HepG2 (cell line): Measurements from ENCODE around the gene MACROD2. TPM values are rescaled to one million over a fixed set of nuclear protein-coding genes. Genes with fewer than 3 reads are reported as not detected.

Experiments
- ATAC-seq: fragments of 200-7000 bp; cut with Tn5 transposase; 3 replicates; pipeline ENCODE4 v1.9.1; 2020; ENCODE audit warnings: mild to moderate bottlenecking, moderate library complexity
- BruUV-seq: library from RNA; stranded (reverse); fragments of 400-500 nt; replicated peaks from 2 replicates; lab custom pipeline; 2021; lab: Mats Ljungman, UMichigan
- CTCF ChIA-PET: fragments of 300-600 bp; formaldehyde crosslinking; extraction: SDS; loops from one replicate; lab custom pipeline; 2021; ENCODE audit warnings: low total read pairs, inconsistent platforms, low intra/inter-chr PET ratio; lab: Yijun Ruan, JAX
- POLR2A ChIA-PET: fragments of 350-600 bp; sonication (Branson Sonifier 250); formaldehyde crosslinking; loops from one replicate; lab custom pipeline; 2020; ENCODE audit warnings: antibody characterized with exemption, inconsistent platforms; lab: Yijun Ruan, JAX
- DNase-seq: peaks from one replicate; pipeline ENCODE4 v3.0.0-alpha.2; 2015; ENCODE audit warnings: low spot score
- FAIRE-seq: peaks from 3 replicates; lab custom pipeline; 2011; peaks lifted over from hg19 to GRCh38; lab: Jason Lieb, UNC
- H2AFZ ChIP-seq: one replicate; pipeline ENCODE4 v1.6.1; 2011; ENCODE audit warnings: low read length, inconsistent platforms
- H3K27ac ChIP-seq: fragments of 300-600 bp; 3 replicates; pipeline ENCODE4 v1.8.0; 2011; ENCODE audit warnings: mixed run types, mild to moderate bottlenecking, mixed read lengths, low read length, inconsistent platforms; ENCODE audit not compliant: insufficient read depth; ENCODE audit errors: extremely low read length
- H3K27me3 ChIP-seq, 2 experiments: fragments of 200-600 bp in 1 of 2; 2 replicates in 1 of 2; 3 replicates in 1 of 2; pipeline versions ENCODE4 v1.6.0 to v1.8.0; 2011; ENCODE audit warnings: low read length in 2 of 2, mild to moderate bottlenecking in 2 of 2, moderate library complexity in 2 of 2, inconsistent platforms in 1 of 2; ENCODE audit not compliant: insufficient read depth in 2 of 2, control insufficient read depth in 1 of 2
- H3K36me3 ChIP-seq, 2 experiments: fragments of 200-600 bp in 1 of 2; replicated peaks in 1 of 2; 2 replicates in 1 of 2; 3 replicates in 1 of 2; pipeline versions ENCODE4 v1.5.1 to v1.8.0; 2011; ENCODE audit warnings: low read length in 2 of 2, inconsistent platforms in 1 of 2; ENCODE audit not compliant: insufficient read depth in 2 of 2, control insufficient read depth in 1 of 2
- H3K4me1 ChIP-seq: 2 replicates; pipeline ENCODE4 v1.5.1; 2012; ENCODE audit warnings: low read length, inconsistent platforms; ENCODE audit not compliant: insufficient read depth
- H3K4me2 ChIP-seq: 2 replicates; pipeline ENCODE4 v1.6.0; 2011; ENCODE audit warnings: low read depth, low read length, inconsistent platforms
- H3K4me3 ChIP-seq, 3 experiments: fragments of 200-600 bp in 1 of 3; sonication (generic), shearing (Covaris generic) in 1 of 3; replicated peaks in 1 of 3; 2 replicates each; pipeline ENCODE4 v1.5.1; 2011 to 2016; ENCODE audit warnings: low read length in 3 of 3, inconsistent platforms in 2 of 3, low read depth in 2 of 3, mild to moderate bottlenecking in 2 of 3, control low read depth in 1 of 3, mixed read lengths in 1 of 3; ENCODE audit not compliant: insufficient read depth in 1 of 3
- H3K79me2 ChIP-seq: one replicate; pipeline ENCODE4 v1.6.1; 2011; ENCODE audit warnings: low read length, inconsistent platforms; ENCODE audit not compliant: insufficient read depth
- H3K9ac ChIP-seq: 2 replicates; pipeline ENCODE4 v1.6.0; 2011; ENCODE audit warnings: mild to moderate bottlenecking, low read depth, low read length, inconsistent platforms; ENCODE audit not compliant: insufficient read depth
- H3K9me3 ChIP-seq: 2 replicates; pipeline ENCODE4 v1.5.1; 2012; ENCODE audit warnings: mild to moderate bottlenecking, low read length
- H4K20me1 ChIP-seq: 2 replicates; pipeline ENCODE4 v1.6.0; 2011; ENCODE audit warnings: inconsistent platforms, mild to moderate bottlenecking, low read length, moderate library complexity; ENCODE audit not compliant: insufficient read depth
- DNMT1 ChIP-seq: sonication (generic); formaldehyde crosslinking; IDR thresholded peaks from 2 replicates; pipeline ENCODE4 v1.5.1; 2020; ENCODE audit warnings: mild to moderate bottlenecking, missing genetic modification reagents
- FOXJ3 ChIP-seq: sonication (generic); formaldehyde crosslinking; IDR thresholded peaks from 2 replicates; pipeline ENCODE4 v1.4.0; 2020; ENCODE audit warnings: missing genetic modification reagents, mild to moderate bottlenecking, borderline replicate concordance
- GABPB1 ChIP-seq: IDR thresholded peaks from 2 replicates; pipeline ENCODE4 v1.6.1; 2016; ENCODE audit warnings: mild to moderate bottlenecking, missing genetic modification reagents, moderate library complexity, missing compliant biosample characterization
- GZF1 ChIP-seq: sonication (generic); formaldehyde crosslinking; IDR thresholded peaks from 2 replicates; pipeline ENCODE4 v1.5.1; 2020; ENCODE audit warnings: mild to moderate bottlenecking, missing genetic modification reagents
- HDAC6 ChIP-seq: fragments of 200-600 bp; sonication (generic); IDR thresholded peaks from 2 replicates; pipeline ENCODE4 v1.7.0; 2017; ENCODE audit warnings: mild to moderate bottlenecking, antibody characterized with exemption, low read length, low read depth
- MAFG ChIP-seq: sonication (generic); formaldehyde crosslinking; IDR thresholded peaks from 2 replicates; pipeline ENCODE4 v1.5.1; 2020; ENCODE audit warnings: mild to moderate bottlenecking, missing genetic modification reagents
- PCBP2 ChIP-seq: fragments of 200-400 bp; formaldehyde crosslinking; optimal IDR thresholded peaks from 2 replicates; pipeline ENCODE3; 2018; ENCODE audit warnings: low read length, low read depth; ENCODE audit not compliant: poor library complexity, severe bottlenecking
- SP140L ChIP-seq: sonication (generic); formaldehyde crosslinking; IDR thresholded peaks from 2 replicates; pipeline ENCODE4 v1.4.0; 2020; ENCODE audit warnings: missing genetic modification reagents, borderline replicate concordance
- ZNF34 ChIP-seq: sonication (generic); formaldehyde crosslinking; IDR thresholded peaks from 2 replicates; pipeline ENCODE4 v1.4.0; 2020; ENCODE audit warnings: mild to moderate bottlenecking, missing genetic modification reagents, borderline replicate concordance
- WGBS: methylation state at CpG from one replicate; pipeline ENCODE4 v1.1.6; 2017; ENCODE audit warnings: low lambda C conversion rate; 5-methylcytosine and 5-hydroxymethylcytosine counted together
- in situ Hi-C: cut with HindIII; loops from 2 replicates; pipeline ENCODE4 v1.10.0; 2017; ENCODE audit warnings: low pct_unique_long_range_greater_than_20kb; ENCODE audit not compliant: extremely low pct_ligation_motif_present
- intact Hi-C: fragments of 100-400 bp; cut with micrococcal nuclease; formaldehyde crosslinking; loops from one replicate; pipeline ENCODE4 v1.10.0; 2022; ENCODE audit not compliant: unreplicated experiment
- polyA plus RNA-seq, 8 experiments: library from polyadenylated mRNA; depleted of rRNA in 3 of 8; stranded (reverse) in 7 of 8; unstranded in 1 of 8; fragments of >200 nt; fragmentation: Illumina TruSeq in 4 of 8; extraction: Trizol in 4 of 8; gene quantifications; 2 replicates each; pipeline versions ENCODE4 v1.2.1 to v1.2.3, GENCODE V29; 2011 to 2016; ENCODE audit warnings: low read depth in 4 of 8, missing spikeins in 1 of 8, mixed read lengths in 1 of 8; ENCODE audit not compliant: insufficient read depth in 1 of 8
- total RNA-seq, 5 experiments: library from RNA; depleted of rRNA; stranded (reverse); fragments of >200 nt; fragmentation: Illumina TruSeq; extraction: Trizol; gene quantifications; 2 replicates each; pipeline ENCODE4 v1.2.3, GENCODE V29; 2016; ENCODE audit warnings: low read depth in 1 of 5
- TF ChIP-seq, protein P1 (sequence below): conservative IDR thresholded peaks from 2 replicates; pipeline ENCODE4 v1.6.1; 2018; ENCODE audit warnings: missing genetic modification reagents

The MACROD2 gene
- total and polyA plus RNA-seq, 2 of the 13 experiments (the other 11 are each of a cell fraction or from before 2014, with no cell fraction given), result 0.13 to 0.51 TPM

DNA sequence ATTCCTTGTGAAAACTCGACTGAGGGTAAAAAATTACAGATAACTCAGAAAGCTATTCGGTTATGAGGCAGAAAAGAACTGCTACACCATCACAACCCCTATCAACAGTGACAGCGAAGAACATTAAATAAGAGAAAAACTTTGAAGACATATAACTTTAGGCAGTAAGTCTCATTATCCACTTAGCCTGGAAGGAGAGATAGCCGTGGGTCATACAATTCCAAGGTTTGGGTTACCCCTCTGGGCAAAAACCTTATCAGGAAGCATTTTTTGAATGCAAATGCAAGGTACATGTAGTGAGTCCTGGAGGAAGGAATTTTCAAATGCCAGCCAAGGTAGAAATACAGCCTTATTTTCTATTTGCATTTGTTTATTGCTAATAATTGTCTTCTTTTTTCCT is 212.3 kb downstream of the MACROD2 start:
- H3K27ac ChIP-seq, result no peak overlapping the region
- H3K9me3 ChIP-seq, result no peaks in the 10 kb centered on the region
- ATAC-seq, result no peak
- POLR2A ChIA-PET, result no interaction called here
- in situ Hi-C loops (no loop called here), intact Hi-C loops (no loop called here)
- no peak overlapping the region for H2AFZ ChIP-seq
- DNase-seq, result no peak
- FAIRE-seq, result no peak
- H3K4me1 ChIP-seq, result no peaks in the 10 kb centered on the region
- no peaks in the 10 kb centered on the region for H3K36me3 ChIP-seq
- no peaks in the 10 kb centered on the region for H4K20me1 ChIP-seq
- no TSS peak for BruUV-seq
- no peaks in the 10 kb centered on the region for H3K27me3 ChIP-seq
- TF ChIP-seq, protein P1, sequence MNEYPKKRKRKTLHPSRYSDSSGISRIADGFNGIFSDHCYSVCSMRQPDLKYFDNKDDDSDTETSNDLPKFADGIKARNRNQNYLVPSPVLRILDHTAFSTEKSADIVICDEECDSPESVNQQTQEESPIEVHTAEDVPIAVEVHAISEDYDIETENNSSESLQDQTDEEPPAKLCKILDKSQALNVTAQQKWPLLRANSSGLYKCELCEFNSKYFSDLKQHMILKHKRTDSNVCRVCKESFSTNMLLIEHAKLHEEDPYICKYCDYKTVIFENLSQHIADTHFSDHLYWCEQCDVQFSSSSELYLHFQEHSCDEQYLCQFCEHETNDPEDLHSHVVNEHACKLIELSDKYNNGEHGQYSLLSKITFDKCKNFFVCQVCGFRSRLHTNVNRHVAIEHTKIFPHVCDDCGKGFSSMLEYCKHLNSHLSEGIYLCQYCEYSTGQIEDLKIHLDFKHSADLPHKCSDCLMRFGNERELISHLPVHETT (CRISPR knock-in tag), result no peak
- TF ChIP-seq FOXJ3, result no peak
- TF ChIP-seq SP140L, result no peak
- TF ChIP-seq MAFG (CRISPR knock-in tag), result no peak
- no peak for TF ChIP-seq GABPB1 (CRISPR knock-in tag)
- TF ChIP-seq ZNF34 (CRISPR knock-in tag), result no peak
- no peak for TF ChIP-seq HDAC6
- no peak for TF ChIP-seq GZF1
- no peak for TF ChIP-seq DNMT1 (CRISPR knock-in tag)
- TF ChIP-seq PCBP2, result no peak
- TF ChIP-seq, all 625 proteins: peak for 0
- CTCF ChIA-PET, result no interaction called here
- Histone ChIP-seq H3K79me2 (no peaks in the 10 kb centered on the region), H3K4me2 (no peak overlapping the region), H3K4me3 (no peak overlapping the region), H3K9ac (no peak overlapping the region)
- WGBS, result under 1% methylated on average over 4 of the region's 4 CpGs
